ENCODE measurements around the gene DCAF7.

GRCh38 chr17:63624531-63624880 lies 74.2 kb downstream of the DCAF7 start:
- no peak for TF ChIP-seq CTCF (IDR thresholded peaks at IDR 0.05)
- TF ChIP-seq POLR2AphosphoS5 (IDR thresholded peaks at IDR 0.05), result no peak
